ENCODE data around the gene CD1C. TPM values are rescaled to one million over a fixed set of nuclear protein-coding genes. Genes with fewer than 3 reads are reported as not detected.

Gene CD1C
- polyA plus RNA-seq, 1 donor (not counting 4 experiments of a cell fraction or from before 2014, with no cell fraction given): not detected

GRCh38 chr1:158295791-158296190 is 6.1 kb downstream of the CD1C start:
- no peak overlapping the region for H3K4me2 ChIP-seq (ENCODE audit: control insufficient read depth, extremely low read depth, insufficient read depth, low read depth, low read length)
- DNase-seq (ENCODE audit: low read depth, low spot score) (no peak), FAIRE-seq (no peak)
- no peaks in the 10 kb centered on the region for H3K4me1 ChIP-seq (ENCODE audit: control insufficient read depth, extremely low read depth, insufficient read depth, low read length)
- no peaks in the 10 kb centered on the region for H4K20me1 ChIP-seq (ENCODE audit: control insufficient read depth, extremely low read depth, insufficient read depth, low read length)
- no peaks in the 10 kb centered on the region for H3K79me2 ChIP-seq (ENCODE audit: control insufficient read depth, insufficient read depth, low read length)
- H3K9ac ChIP-seq (ENCODE audit: control insufficient read depth, extremely low read depth, insufficient read depth, low read length): no peak overlapping the region
- H3K27me3 ChIP-seq (ENCODE audit: control insufficient read depth, extremely low read depth, insufficient read depth, low read length): no peaks in the 10 kb centered on the region
- H3K9me3 ChIP-seq (ENCODE audit: control insufficient read depth, low read depth, low read length): no peaks in the 10 kb centered on the region
- dilution Hi-C loops (cut with MboI; ENCODE audit: extremely low pct_ligation_motif_present, low sequenced_read_pairs): no loop called here
- H3K36me3 ChIP-seq (ENCODE audit: control insufficient read depth in 2 of 2, extremely low read depth in 1 of 2, insufficient read depth in 2 of 2, low read length in 2 of 2): no peaks in the 10 kb centered on the region
- TF ChIP-seq, protein P1, sequence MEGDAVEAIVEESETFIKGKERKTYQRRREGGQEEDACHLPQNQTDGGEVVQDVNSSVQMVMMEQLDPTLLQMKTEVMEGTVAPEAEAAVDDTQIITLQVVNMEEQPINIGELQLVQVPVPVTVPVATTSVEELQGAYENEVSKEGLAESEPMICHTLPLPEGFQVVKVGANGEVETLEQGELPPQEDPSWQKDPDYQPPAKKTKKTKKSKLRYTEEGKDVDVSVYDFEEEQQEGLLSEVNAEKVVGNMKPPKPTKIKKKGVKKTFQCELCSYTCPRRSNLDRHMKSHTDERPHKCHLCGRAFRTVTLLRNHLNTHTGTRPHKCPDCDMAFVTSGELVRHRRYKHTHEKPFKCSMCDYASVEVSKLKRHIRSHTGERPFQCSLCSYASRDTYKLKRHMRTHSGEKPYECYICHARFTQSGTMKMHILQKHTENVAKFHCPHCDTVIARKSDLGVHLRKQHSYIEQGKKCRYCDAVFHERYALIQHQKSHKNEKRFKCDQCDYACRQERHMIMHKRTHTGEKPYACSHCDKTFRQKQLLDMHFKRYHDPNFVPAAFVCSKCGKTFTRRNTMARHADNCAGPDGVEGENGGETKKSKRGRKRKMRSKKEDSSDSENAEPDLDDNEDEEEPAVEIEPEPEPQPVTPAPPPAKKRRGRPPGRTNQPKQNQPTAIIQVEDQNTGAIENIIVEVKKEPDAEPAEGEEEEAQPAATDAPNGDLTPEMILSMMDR (optimal IDR thresholded peaks at IDR 0.05 in 1 of 3, IDR thresholded peaks at IDR 0.05 in 1 of 3, conservative IDR thresholded peaks at IDR 0.05 in 1 of 3; ENCODE audit: extremely low read depth in 1 of 3, insufficient read depth in 2 of 3, low read length in 3 of 3): no peak
- TF ChIP-seq EZH2 (IDR thresholded peaks at IDR 0.05; ENCODE audit: low read length): no peak
- no peaks in the 10 kb centered on the region for H3K9me1 ChIP-seq (ENCODE audit: control insufficient read depth, extremely low read depth, insufficient read depth, low read length)
- no peak overlapping the region for H3K27ac ChIP-seq (ENCODE audit: control insufficient read depth, insufficient read depth, low read length)
- H3K4me3 ChIP-seq (ENCODE audit: control insufficient read depth in 2 of 3, extremely low read depth in 1 of 3, insufficient read depth in 2 of 3, low read depth in 1 of 3, low read length in 3 of 3): no peak overlapping the region
- H2AFZ ChIP-seq (ENCODE audit: control insufficient read depth, low read length): no peak overlapping the region

DNA sequence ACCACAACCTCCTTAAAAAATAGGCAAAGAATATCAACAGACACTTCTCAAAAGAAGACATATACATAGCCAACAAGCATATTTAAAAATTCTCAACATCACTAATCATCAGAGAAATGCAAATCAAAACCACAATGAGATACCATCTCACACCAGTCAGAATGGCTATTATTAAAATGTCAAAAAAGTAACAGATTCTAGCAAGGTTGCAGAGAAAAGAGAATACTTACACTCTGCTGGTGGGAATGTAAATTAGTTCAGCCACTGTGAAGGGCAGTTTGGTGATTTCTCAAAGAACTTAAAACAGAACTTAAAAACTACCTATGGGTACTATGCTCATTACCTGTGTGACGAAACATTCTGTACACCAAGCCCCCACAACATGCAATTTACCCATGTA is 20.9 kb downstream of the CD1C start:
- no peaks in the 10 kb centered on the region for H3K79me2 ChIP-seq (ENCODE audit: control insufficient read depth, insufficient read depth, low read length)
- FAIRE-seq: no peak
- dilution Hi-C loops (cut with MboI; ENCODE audit: extremely low pct_ligation_motif_present, low sequenced_read_pairs): no loop called here
- DNase-seq (ENCODE audit: low read depth, low spot score): no peak
- H4K20me1 ChIP-seq (ENCODE audit: control insufficient read depth, extremely low read depth, insufficient read depth, low read length): no peaks in the 10 kb centered on the region
- no peak overlapping the region for H3K27ac ChIP-seq (ENCODE audit: control insufficient read depth, insufficient read depth, low read length)
- no peak overlapping the region for H3K4me3 ChIP-seq (ENCODE audit: control insufficient read depth in 2 of 3, extremely low read depth in 1 of 3, insufficient read depth in 2 of 3, low read depth in 1 of 3, low read length in 3 of 3)
- no peaks in the 10 kb centered on the region for H3K27me3 ChIP-seq (ENCODE audit: control insufficient read depth, extremely low read depth, insufficient read depth, low read length)
- H3K9ac ChIP-seq (ENCODE audit: control insufficient read depth, extremely low read depth, insufficient read depth, low read length): no peak overlapping the region
- H3K9me3 ChIP-seq (ENCODE audit: control insufficient read depth, low read depth, low read length): no peaks in the 10 kb centered on the region
- no peaks in the 10 kb centered on the region for H3K9me1 ChIP-seq (ENCODE audit: control insufficient read depth, extremely low read depth, insufficient read depth, low read length)
- no peaks in the 10 kb centered on the region for H3K4me1 ChIP-seq (ENCODE audit: control insufficient read depth, extremely low read depth, insufficient read depth, low read length)
- no peaks in the 10 kb centered on the region for H3K36me3 ChIP-seq (ENCODE audit: control insufficient read depth in 2 of 2, extremely low read depth in 1 of 2, insufficient read depth in 2 of 2, low read length in 2 of 2)
- TF ChIP-seq, protein P1 (optimal IDR thresholded peaks at IDR 0.05 in 1 of 3, IDR thresholded peaks at IDR 0.05 in 1 of 3, conservative IDR thresholded peaks at IDR 0.05 in 1 of 3; ENCODE audit: extremely low read depth in 1 of 3, insufficient read depth in 2 of 3, low read length in 3 of 3): no peak
- TF ChIP-seq EZH2 (IDR thresholded peaks at IDR 0.05; ENCODE audit: low read length): no peak
- no peak overlapping the region for H3K4me2 ChIP-seq (ENCODE audit: control insufficient read depth, extremely low read depth, insufficient read depth, low read depth, low read length)
- no peak overlapping the region for H2AFZ ChIP-seq (ENCODE audit: control insufficient read depth, low read length)

Data from keratinocyte (primary cell).